ENCODE data around the gene TAF1D.

Gene TAF1D

GRCh38 chr11:93700830-93701229, 40.5 kb downstream of the TAF1D start:
- Histone ChIP-seq H3K27ac (no peak overlapping the region), H3K9me3 (no peaks in the 10 kb centered on the region), H3K4me3 (ENCODE audit: low read depth in 1 of 2, low read length in 1 of 2) (no peak overlapping the region), H3K4me1 (ENCODE audit: control insufficient read depth in 1 of 2, insufficient read depth in 1 of 2, low read depth in 1 of 2, low read length in 1 of 2) (no peaks in the 10 kb centered on the region), H3K27me3 (no peaks in the 10 kb centered on the region), H3K36me3 (peaks cover 65% of the 10 kb centered on the region)
- TF ChIP-seq, protein P1, sequence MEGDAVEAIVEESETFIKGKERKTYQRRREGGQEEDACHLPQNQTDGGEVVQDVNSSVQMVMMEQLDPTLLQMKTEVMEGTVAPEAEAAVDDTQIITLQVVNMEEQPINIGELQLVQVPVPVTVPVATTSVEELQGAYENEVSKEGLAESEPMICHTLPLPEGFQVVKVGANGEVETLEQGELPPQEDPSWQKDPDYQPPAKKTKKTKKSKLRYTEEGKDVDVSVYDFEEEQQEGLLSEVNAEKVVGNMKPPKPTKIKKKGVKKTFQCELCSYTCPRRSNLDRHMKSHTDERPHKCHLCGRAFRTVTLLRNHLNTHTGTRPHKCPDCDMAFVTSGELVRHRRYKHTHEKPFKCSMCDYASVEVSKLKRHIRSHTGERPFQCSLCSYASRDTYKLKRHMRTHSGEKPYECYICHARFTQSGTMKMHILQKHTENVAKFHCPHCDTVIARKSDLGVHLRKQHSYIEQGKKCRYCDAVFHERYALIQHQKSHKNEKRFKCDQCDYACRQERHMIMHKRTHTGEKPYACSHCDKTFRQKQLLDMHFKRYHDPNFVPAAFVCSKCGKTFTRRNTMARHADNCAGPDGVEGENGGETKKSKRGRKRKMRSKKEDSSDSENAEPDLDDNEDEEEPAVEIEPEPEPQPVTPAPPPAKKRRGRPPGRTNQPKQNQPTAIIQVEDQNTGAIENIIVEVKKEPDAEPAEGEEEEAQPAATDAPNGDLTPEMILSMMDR (IDR thresholded peaks at IDR 0.05): no peak

DNA sequence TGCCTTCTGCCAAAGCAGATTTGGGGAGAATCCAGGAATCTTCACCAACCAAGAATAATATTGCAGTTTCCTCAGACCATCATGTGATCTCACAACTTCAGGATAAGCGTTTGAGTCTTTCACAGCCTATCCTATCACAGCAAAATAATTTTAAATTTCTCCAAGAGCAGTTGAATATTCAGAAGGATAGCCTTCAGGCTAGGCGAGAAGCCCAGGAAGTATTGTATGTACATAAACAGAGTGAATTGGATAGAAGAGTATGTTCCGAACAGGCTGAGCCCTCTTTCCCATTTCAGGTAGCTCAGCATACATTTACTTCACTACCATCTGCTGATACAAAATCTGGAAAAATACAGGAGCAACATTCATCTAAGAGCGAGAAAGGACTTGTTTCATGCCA, 43.7 kb downstream of the TAF1D start:
- H3K9me3 ChIP-seq: no peaks in the 10 kb centered on the region
- H3K4me3 ChIP-seq (ENCODE audit: low read depth in 1 of 2, low read length in 1 of 2): no peak overlapping the region
- peaks cover 75% of the 10 kb centered on the region for H3K36me3 ChIP-seq
- TF ChIP-seq, protein P1 (IDR thresholded peaks at IDR 0.05): no peak
- peaks cover 0 to 5% of the 10 kb centered on the region in 2 experiments for H3K4me1 ChIP-seq (ENCODE audit: control insufficient read depth in 1 of 2, insufficient read depth in 1 of 2, low read depth in 1 of 2, low read length in 1 of 2)
- no peaks in the 10 kb centered on the region for H3K27me3 ChIP-seq
- H3K27ac ChIP-seq: no peak overlapping the region

DNA sequence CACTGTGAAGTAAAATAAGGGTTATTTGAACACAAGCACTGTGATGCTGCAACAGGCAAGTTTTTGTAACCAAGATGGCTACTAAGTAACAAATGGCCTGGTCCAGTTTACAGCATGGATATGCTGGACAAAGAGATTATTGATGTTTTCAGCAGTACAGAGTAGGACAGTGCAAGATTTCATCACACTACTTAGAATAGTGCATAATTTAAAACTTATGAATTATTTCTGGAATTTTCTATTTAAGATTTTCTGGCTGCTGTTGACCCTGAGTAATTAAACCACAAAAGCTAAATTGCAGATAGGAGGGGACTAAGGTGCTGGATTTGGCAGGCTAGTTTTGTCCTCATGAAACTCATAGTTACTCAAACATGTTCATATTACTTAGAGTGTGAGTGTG, 46.7 kb downstream of the TAF1D start:
- H3K4me1 ChIP-seq (ENCODE audit: control insufficient read depth in 1 of 2, insufficient read depth in 1 of 2, low read depth in 1 of 2, low read length in 1 of 2): peaks cover 7 to 12% of the 10 kb centered on the region in 2 experiments
- no peaks in the 10 kb centered on the region for H3K27me3 ChIP-seq
- H3K4me3 ChIP-seq (ENCODE audit: low read depth in 1 of 2, low read length in 1 of 2): no peak overlapping the region
- H3K27ac ChIP-seq: no peak overlapping the region
- peaks cover 64% of the 10 kb centered on the region for H3K36me3 ChIP-seq
- H3K9me3 ChIP-seq: no peaks in the 10 kb centered on the region
- TF ChIP-seq, protein P1 (IDR thresholded peaks at IDR 0.05): no peak

- H3K9me3 ChIP-seq: no peaks in the 10 kb centered on the region
- peaks cover 60% of the 10 kb centered on the region for H3K36me3 ChIP-seq
- no peaks in the 10 kb centered on the region for H3K27me3 ChIP-seq
- peaks cover 12 to 16% of the 10 kb centered on the region in 2 experiments for H3K4me1 ChIP-seq (ENCODE audit: control insufficient read depth in 1 of 2, insufficient read depth in 1 of 2, low read depth in 1 of 2, low read length in 1 of 2)
- peak overlapping the region; percentile 49 for H3K27ac ChIP-seq
- no peak overlapping the region for H3K4me3 ChIP-seq (ENCODE audit: low read depth in 1 of 2, low read length in 1 of 2)
- TF ChIP-seq, protein P1 (IDR thresholded peaks at IDR 0.05): no peak
Observed at GRCh38 chr11:93694109-93694508, 47.2 kb downstream of the TAF1D start.

- Histone ChIP-seq H3K36me3 (peaks cover 39% of the 10 kb centered on the region), H3K27ac (peak overlapping the region; percentile 85), H3K4me3 (ENCODE audit: low read depth in 1 of 2, low read length in 1 of 2) (peak overlapping the region; percentile 6 to 39), H3K27me3 (no peaks in the 10 kb centered on the region), H3K4me1 (ENCODE audit: control insufficient read depth in 1 of 2, insufficient read depth in 1 of 2, low read depth in 1 of 2, low read length in 1 of 2) (peaks cover 17 to 22% of the 10 kb centered on the region in 2 experiments), H3K9me3 (no peaks in the 10 kb centered on the region)
- TF ChIP-seq, protein P1 (IDR thresholded peaks at IDR 0.05): no peak
Observed at GRCh38 chr11:93689240-93689639, 52.1 kb downstream of the TAF1D start.

- peaks cover 52% of the 10 kb centered on the region for H3K36me3 ChIP-seq
Observed at GRCh38 chr11:93686812-93687211, 54.5 kb downstream of the TAF1D start.

More at GRCh38 chr11:93686812-93687211, 54.5 kb downstream of the TAF1D start:
- TF ChIP-seq, protein P1 (IDR thresholded peaks at IDR 0.05): no peak
- Histone ChIP-seq H3K9me3 (no peaks in the 10 kb centered on the region), H3K4me3 (ENCODE audit: low read depth in 1 of 2, low read length in 1 of 2) (no peak overlapping the region), H3K27ac (no peak overlapping the region), H3K27me3 (no peaks in the 10 kb centered on the region), H3K4me1 (ENCODE audit: control insufficient read depth in 1 of 2, insufficient read depth in 1 of 2, low read depth in 1 of 2, low read length in 1 of 2) (peaks cover 17% of the 10 kb centered on the region in 2 experiments)

All from neutrophil (primary cell).